Erythroblast (primary cell): ENCODE data around the gene PRAC1.

ENCODE experiments used
- DNase-seq, 2 experiments: peaks; one replicate each; lab custom pipeline; 2025; lab: John Stamatoyannopoulos, UW
- GATA1 ChIP-seq: IDR thresholded peaks from 2 replicates; pipeline ENCODE4 v1.6.1; 2011; ENCODE audit warnings: low read depth, mild to moderate bottlenecking, control low read depth, low read length, moderate library complexity
- POLR2A ChIP-seq: IDR thresholded peaks from 2 replicates; pipeline ENCODE4 v1.6.1; 2011; ENCODE audit warnings: mild to moderate bottlenecking, low read length

Gene PRAC1

DNA sequence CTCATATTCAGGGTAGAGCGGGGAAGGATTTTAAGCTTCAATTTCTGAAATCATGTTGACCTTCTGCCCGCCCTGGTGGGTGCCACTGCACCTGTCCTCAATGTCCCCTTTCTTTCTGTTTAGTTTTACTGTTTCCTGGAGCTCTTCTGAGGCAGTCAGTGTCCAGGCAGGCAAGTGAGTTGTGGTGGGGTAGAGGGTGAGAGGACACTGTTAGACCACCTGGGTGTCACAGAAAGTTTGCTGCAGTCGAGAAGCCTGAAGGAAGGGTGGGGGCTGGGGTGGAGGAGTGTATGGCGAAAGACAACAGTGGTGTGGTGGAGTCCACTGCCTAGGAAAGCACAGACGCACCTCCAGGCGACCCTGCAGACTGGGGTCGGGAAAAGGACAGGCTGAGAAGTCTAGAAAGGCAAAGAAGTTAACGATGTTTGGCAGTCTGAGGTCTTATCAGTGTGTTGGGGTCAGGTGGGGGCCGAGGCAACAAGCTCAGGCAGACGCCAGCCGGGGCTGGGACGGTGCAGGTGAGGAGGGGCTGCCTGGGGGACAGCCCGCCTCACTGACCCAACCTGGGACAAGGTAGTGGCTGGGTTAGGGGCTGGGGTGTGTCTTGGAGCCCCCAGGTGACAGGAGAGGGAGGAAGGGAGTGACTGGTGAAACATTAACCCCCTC is 29.5 kb upstream of the PRAC1 start:
- TF ChIP-seq POLR2A (no peak), GATA1 (no peak)
- DNase-seq: no peak

DNA sequence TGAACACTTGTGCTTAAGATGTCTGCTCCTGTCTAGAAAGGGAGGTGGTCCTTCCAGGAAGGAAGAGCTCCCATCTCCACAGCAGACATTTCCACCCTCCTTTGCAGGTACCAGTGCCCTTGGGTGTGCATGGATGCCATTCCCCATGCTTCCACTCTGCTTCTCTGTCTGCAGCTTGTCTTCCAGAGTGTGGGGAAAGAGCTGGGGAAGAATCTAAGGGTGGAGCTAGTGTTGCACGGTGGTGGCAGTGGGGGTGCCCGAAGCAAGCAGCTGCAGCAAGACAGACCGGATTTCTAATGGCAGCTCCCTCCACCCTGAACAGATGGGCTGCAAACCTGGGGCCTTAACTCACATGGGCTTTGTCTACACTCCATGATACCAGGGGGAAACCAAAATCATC is 28.9 kb upstream of the PRAC1 start:
- TF ChIP-seq GATA1 (no peak), POLR2A (no peak)
- DNase-seq: no peak

DNA sequence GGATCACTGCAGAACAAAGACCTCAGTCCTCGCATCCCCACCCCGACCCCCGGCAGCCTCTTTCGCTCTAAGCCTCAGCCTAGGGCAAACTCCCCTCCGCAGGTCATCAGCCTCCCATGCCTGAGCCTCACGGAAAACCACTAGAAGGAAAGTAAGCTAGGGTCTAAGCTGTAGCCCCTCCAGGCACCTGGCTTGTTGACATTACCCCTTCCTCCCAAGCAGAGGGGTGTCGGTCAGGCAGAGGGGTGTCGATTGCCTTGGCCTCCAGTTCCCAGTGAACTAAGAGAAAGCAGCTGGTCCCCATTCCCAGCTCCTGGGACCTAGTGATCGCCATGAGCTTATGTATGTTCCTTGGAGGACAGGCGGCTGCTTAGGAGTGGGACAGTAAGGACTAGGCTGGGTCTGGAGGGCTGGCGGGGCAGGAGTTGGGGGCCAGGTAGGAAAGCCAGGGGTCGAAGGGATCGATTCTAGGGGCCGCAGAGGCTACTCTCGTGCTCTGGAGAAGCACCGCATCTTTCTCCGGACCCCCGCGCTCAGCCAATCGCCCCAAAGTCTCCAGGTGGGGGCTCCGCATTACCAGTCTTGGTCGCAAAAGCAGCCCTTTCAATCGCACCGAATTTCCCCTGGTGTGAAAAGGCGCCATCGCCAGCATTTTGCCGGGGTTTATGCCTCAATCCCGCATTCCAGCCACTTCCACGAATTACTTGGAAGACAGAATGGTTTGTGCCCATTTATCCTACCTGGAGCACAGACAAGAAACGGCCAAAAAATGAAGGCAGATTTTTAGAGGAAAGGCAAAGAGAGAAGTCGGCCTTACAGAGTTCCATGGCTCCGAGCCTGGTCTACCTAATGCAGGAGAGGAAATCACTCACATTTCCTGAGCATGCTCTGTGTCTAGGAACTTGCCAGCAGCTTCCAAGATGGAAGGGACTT is 27.6 kb upstream of the PRAC1 start:
- no peak for DNase-seq
- TF ChIP-seq GATA1 (no peak), POLR2A (no peak)

DNA sequence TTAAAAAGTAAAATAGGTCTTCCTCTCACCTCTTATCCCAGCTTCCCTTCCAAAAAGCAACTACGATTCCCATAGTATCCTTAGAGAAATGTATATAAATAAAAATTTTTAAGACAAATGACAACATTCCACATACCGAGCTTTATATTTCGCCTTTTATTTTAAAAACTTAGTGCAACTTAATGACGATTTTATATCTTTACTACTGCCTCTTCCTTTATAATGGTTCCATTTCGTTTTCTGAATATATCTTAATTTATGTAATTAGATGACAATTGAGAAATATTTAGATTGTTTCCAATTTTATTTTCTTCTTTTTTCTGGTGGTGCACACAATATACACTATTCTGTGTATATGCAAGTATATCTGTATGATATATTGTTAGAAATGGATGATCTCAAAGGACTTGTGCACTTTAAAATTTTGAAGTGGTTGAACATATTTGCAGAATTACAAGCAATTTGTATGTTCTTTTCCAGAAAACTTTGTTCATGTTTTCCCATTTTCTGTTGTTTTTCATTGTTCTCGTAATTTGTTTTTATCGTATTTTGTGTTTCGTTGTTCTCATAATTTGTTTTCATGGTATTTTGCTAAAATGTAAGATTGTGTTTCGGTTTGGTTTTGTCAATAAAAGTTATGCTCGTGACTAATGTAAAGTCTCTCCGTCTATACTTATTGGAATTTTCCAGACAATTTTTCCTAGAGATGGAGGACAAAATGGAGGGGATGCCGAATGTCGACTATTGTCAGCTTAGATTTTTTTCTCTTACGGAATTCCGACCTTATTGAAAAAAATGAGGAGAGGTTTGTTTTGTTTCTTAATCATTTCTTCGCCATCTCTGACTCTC is 26.6 kb upstream of the PRAC1 start:
- TF ChIP-seq GATA1: no peak
- TF ChIP-seq POLR2A: no peak
- no peak for DNase-seq

DNA sequence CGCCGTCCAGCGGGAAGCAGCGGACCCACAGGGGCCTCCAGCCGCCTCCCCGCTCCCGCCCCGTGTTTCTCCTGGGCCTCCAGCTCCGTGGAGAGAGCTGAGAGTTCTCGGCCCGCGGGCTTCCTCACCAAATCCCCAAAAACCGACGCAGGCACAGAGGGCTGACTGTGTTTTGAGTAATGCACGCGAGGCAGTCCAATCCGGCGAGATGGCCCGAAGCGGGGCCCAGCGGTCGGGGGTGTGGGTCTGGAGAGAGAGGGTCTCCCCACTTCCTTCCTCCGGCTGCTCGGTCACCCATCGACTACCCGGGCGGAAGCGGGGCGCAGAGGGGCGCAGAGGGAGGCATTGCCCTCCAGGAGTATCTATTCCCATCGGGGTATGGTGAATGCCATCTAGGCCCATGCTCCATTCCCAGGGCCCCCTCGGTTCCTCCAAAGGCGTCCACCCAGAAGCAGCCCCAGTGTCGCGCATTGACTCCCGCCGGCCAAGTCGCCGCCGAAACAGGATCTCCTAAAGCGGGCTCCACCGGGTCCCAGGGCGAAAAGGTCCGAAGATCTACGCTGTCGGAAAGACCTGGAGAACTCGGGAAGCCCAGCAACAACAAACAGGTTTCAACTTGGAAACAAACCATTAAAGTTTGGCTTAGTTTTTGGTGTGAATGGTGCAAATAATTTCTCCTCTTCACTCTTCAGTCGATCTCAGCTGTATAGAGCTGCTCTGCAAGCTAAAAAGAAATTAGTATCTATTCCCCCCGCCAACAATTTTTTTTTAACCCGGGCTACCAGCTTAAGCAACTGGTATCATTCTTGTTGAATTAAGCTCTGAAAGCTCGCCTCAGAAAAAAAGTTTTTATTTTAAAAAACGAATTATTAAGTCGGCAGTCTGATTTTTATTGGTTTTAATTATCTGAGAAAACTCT is 25.4 kb upstream of the PRAC1 start:
- DNase-seq: no peak

DNA sequence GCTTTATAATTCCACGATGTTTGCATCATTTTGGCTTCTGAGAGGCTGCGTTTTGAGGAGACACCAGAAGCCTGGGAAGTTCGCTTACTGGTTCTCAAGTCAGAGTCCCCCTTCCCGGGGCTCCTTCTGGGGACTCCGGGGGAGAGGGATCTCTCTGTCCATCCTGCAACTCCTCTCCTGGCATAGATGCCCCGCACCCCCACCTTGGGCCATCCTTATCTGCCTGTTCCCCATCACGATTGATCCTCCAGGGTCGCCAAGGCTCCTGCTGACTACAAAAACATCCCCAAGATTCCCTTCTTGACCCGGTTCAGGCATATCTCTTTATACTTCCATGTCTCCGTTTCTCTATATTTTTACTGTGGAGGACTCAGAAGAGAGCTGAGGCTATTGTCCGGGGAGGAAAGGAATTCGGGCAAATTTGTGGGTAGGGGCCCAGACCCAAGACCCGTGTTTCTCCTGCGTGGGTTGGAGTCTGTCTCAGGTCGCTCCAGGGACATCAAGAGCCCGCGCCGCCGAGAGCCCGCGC is 24.7 kb upstream of the PRAC1 start:
- TF ChIP-seq GATA1: no peak
- no peak for TF ChIP-seq POLR2A
- DNase-seq: no peak

More for the DNA sequence above, 25.4 kb upstream of the PRAC1 start:
- no peak for TF ChIP-seq POLR2A
- TF ChIP-seq GATA1: no peak

DNA sequence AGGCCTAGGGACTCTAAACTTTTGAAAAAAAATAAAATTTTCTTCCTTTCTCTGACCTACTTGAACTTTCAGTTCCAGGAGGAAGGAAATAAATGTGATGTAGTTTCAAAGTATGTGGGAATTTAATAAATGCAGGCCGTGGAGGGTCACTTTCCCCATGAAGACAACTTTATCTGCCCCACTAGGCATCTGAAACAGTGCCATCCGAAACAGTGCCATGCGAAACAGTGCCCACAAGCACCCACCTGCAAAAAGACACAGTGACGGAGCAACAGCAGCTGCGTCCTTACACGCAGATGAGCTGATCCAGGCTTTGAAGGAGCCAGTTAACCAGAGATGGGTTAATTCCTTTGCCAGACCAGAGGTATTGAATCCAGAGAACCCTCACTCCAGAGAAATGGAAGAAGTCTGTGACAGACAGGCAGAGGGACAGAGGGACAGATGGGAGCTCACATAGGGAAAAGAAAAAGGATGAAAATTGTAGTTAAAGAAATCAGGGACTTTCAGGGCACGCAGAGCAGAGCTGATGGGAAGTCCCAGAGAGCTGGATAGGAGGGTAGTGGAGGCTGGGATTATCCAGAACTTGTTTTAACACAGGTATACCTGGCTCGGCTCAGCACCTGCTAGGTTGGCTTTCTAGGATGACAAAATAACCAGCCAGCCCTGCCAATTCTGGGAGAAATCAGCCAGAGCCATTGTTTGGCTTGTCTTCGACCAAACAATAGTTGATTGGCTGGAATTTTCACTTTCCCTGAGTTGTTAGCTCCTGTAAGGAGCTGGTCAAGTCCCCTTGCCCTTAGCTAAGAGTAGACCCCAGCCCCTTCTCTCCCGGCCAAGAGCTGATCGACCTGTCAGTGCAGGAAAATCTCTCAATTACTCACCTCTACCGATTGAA is 23.3 kb upstream of the PRAC1 start:
- no peak for DNase-seq

DNA sequence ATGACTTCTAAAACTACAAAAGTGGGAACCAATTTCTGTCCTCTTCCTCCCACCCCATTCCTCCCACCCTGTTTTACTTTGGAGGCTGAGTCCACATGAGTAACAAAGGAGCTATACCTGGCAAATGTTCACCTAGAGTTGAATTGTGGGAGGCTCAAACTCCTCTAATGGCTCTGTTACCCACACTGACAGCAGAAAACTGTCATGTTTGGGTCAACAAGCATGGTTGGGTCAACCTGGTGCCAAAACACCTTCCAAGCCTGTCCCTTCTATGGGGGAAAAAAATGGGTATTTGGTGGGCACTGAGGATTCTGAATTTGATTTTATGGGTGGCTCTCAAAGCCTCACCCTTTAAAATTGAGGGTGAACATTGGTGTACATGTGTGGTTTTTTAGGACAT is 18.2 kb upstream of the PRAC1 start:
- no peak for DNase-seq
- TF ChIP-seq GATA1: no peak
- TF ChIP-seq POLR2A: no peak

More for the DNA sequence above, 23.3 kb upstream of the PRAC1 start:
- TF ChIP-seq POLR2A (no peak), GATA1 (no peak)

DNA sequence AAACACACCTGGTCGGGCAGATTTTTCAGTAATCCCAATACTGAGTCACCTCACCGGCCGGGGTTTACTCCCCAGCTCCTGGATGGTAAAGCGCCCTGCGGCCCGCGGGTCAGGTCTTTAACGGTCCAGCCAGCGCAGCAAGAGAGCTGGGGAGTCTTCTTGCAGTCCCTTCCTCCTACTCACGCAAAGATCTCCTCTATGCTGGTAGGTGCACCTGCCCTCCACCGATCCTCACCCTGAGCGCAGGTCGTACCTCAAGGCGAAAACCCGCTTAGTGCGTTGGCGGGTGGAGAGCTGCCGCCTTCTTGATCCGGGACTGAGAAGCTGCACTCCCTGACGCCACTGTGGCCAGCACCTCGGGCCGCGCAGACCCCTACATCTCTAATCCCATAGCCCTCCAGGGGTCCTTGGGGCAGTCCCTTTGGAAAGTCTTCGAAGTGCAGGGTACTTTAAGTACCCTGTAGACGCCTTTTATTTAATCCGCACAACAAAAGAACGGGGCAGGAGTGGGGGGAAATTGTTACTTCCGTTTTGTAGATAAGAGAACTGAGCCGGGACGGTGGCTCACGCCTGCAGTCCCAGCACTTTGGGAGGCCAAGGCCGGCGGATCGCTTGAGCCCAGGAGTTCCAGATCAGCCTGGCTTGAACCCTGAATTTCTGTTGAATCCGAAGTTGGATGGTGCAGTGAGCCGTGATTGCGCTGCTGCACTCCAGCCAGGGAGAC is 16.6 kb upstream of the PRAC1 start:
- DNase-seq: no peak
- TF ChIP-seq POLR2A (no peak), GATA1 (no peak)

DNA sequence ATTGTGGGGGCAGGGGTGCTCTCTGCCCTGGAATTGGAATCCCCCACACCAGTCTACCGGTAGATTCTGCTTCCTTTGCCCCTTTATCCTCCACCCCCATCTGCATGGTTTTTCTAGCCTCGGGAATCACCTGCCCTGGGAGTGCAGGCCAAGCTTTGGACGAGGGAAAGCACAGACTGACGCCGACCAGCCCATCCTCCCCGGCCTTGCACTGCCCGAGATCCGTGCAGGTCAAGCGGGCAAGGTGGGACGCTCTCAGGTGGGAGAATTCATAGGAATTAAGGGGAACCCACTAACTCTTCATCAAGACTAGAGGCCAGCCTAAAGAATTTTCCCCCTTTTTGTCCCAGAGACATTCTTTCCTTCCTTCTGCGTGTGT is 16.1 kb upstream of the PRAC1 start:
- DNase-seq: no peak
- TF ChIP-seq POLR2A (no peak), GATA1 (no peak)

DNA sequence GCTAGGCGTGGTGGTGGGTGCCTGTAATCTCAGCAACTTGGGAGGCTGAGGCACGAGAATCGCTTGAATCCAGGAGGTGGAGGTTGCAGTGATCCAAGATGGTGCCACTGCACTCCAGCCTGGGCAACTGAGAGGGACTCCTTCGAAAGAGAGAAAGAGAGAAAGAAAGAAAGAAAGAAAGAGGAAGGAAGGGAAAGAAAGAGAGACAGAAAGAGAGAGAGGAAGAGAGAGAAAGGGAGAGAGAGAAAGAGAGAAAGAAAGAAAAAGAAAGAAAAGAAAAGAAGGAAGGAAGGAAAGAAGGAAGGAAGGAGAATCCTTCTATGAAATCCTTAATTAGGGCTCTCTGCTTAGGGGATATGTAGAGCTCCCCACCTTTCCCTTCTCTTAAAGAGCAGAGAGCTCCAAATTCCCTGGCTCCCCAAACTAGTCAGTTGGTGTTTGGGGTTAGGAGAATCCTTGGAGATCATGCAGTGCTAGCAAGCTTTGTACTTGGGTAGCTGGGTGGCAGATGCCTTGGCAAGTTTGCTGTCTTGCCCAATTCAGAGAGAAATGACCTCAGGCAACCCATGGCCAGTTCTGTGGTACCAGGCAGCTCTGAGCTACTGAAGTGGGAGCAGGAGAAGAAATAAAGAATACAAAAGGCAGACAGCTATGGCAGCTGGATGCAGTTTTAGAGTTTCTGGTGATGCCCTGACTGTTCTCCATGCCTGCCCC is 15.2 kb upstream of the PRAC1 start:
- TF ChIP-seq POLR2A (no peak), GATA1 (no peak)
- DNase-seq: no peak
